T-helper 2 cell treated with Interferon-gamma antibody and Interleukin-4, amounts not matched to agents 100 ng/mL and 5 ng/mL, for 36 hours (primary cell): ENCODE measurements around the gene SIM1. TPM values are rescaled to one million over a fixed set of nuclear protein-coding genes. Genes with fewer than 3 reads are reported as not detected.

Source experiments
- intact Hi-C: fragments of 100-400 bp; cut with micrococcal nuclease; formaldehyde crosslinking; loops from one replicate; pipeline ENCODE4 v1.15.1; 2023
- total RNA-seq: library from RNA; stranded (reverse); gene quantifications from 2 replicates; pipeline ENCODE4 v1.2.3, GENCODE V29; 2022

Gene SIM1
- total RNA-seq, 1 donor from 2014 or later: 0.07 TPM

GRCh38 chr6:100432136-100432535 lies 32.6 kb downstream of the SIM1 start:
- intact Hi-C loops: no loop called here

- intact Hi-C loops: no loop called here
These were observed 33.8 kb downstream of the SIM1 start for GRCh38 chr6:100430962-100431361.

GRCh38 chr6:100427452-100427851 lies 37.3 kb downstream of the SIM1 start:
- intact Hi-C loops: no loop called here

GRCh38 chr6:100426744-100427338 lies 37.9 kb downstream of the SIM1 start:
- intact Hi-C loops: no loop called here

- intact Hi-C loops: no loop called here
These were observed 38.5 kb downstream of the SIM1 start for GRCh38 chr6:100426241-100426640.

GRCh38 chr6:100420711-100421110 lies 44.0 kb downstream of the SIM1 start:
- intact Hi-C loops: no loop called here

GRCh38 chr6:100417036-100417435 lies 47.7 kb downstream of the SIM1 start:
- intact Hi-C loops: no loop called here

GRCh38 chr6:100415768-100416167 lies 49.0 kb downstream of the SIM1 start:
- intact Hi-C loops: no loop called here

GRCh38 chr6:100412872-100413271 lies 51.8 kb downstream of the SIM1 start:
- intact Hi-C loops: no loop called here

- intact Hi-C loops: no loop called here
These were observed 60.7 kb downstream of the SIM1 start for GRCh38 chr6:100404051-100404450.

- intact Hi-C loops: no loop called here
These were observed 71.2 kb downstream of the SIM1 start for GRCh38 chr6:100393493-100393892.

- intact Hi-C loops: no loop called here
These were observed 72.3 kb downstream of the SIM1 start for GRCh38 chr6:100392423-100392822.

GRCh38 chr6:100388868-100389519 lies 75.7 kb downstream of the SIM1 start:
- intact Hi-C loops: no loop called here

- intact Hi-C loops: no loop called here
These were observed 81.9 kb downstream of the SIM1 start for GRCh38 chr6:100382767-100383195.

GRCh38 chr6:100382031-100382430 lies 82.7 kb downstream of the SIM1 start:
- intact Hi-C loops: no loop called here

GRCh38 chr6:100381111-100381510 lies 83.6 kb downstream of the SIM1 start:
- intact Hi-C loops: no loop called here

- intact Hi-C loops: no loop called here
These were observed 85.3 kb downstream of the SIM1 start for GRCh38 chr6:100379386-100379785.

- intact Hi-C loops: no loop called here
These were observed 86.1 kb downstream of the SIM1 start for GRCh38 chr6:100378576-100378975.

- intact Hi-C loops: no loop called here
These were observed 88.6 kb downstream of the SIM1 start for GRCh38 chr6:100376103-100376502.

- intact Hi-C loops: no loop called here
These were observed 92.2 kb downstream of the SIM1 start for GRCh38 chr6:100372326-100373091.

GRCh38 chr6:100371591-100371990 lies 93.1 kb downstream of the SIM1 start:
- intact Hi-C loops: no loop called here

GRCh38 chr6:100370265-100370664 lies 94.5 kb downstream of the SIM1 start:
- intact Hi-C loops: no loop called here

GRCh38 chr6:100366419-100366818 lies 98.3 kb downstream of the SIM1 start:
- intact Hi-C loops: no loop called here
